Brain pericyte (primary cell): ENCODE results near the gene UNC119.
"Not testable (repeated sequence)": the region's sequence is repeated elsewhere in the genome, so short reads cannot be mapped to it uniquely, and the experiment has no call there.

Experiments used
- DNase-seq: peaks from one replicate; pipeline ENCODE4 v3.0.0-alpha.2; 2012; ENCODE audit warnings: low read depth, low spot score

The UNC119 gene

GRCh38 chr17:28552176-28552999 lies at the start of gene UNC119:
Gene UNC119, minus strand, starts transcription at chr17:28552624. Its CDS starts 67 bp downstream, at chr17:28552557.
- no peak for DNase-seq

GRCh38 chr17:28599311-28600184 lies 47.1 kb upstream of the UNC119 start:
- DNase-seq = peak; percentile 40

- peak; percentile 64 for DNase-seq
Observed at GRCh38 chr17:28598799-28599310, 46.4 kb upstream of the UNC119 start, which contains the start of gene SPAG5. Gene SPAG5, minus strand, starts transcription at chr17:28599025. Its CDS starts 79 bp downstream, at chr17:28598946.

GRCh38 chr17:28598389-28598788 lies 46.0 kb upstream of the UNC119 start:
- DNase-seq = no peak

- DNase-seq = no peak
Observed at GRCh38 chr17:28597606-28598383, 45.4 kb upstream of the UNC119 start.

GRCh38 chr17:28592260-28592659 lies 39.8 kb upstream of the UNC119 start:
- DNase-seq = no peak

- no peak for DNase-seq
Observed at GRCh38 chr17:28585851-28586250, 33.4 kb upstream of the UNC119 start.

GRCh38 chr17:28584434-28584833 lies 32.0 kb upstream of the UNC119 start:
- DNase-seq = no peak

- no peak for DNase-seq
Observed at GRCh38 chr17:28582513-28582912, 30.1 kb upstream of the UNC119 start.

GRCh38 chr17:28580959-28581358 lies 28.5 kb upstream of the UNC119 start:
- DNase-seq = no peak

GRCh38 chr17:28579526-28579925 lies 27.1 kb upstream of the UNC119 start:
- DNase-seq = no peak

- no peak for DNase-seq
Observed at GRCh38 chr17:28578246-28579195, 26.1 kb upstream of the UNC119 start.

- no peak for DNase-seq
Observed at GRCh38 chr17:28577466-28577824, 25.0 kb upstream of the UNC119 start.

- DNase-seq = peak; percentile 60
Observed at GRCh38 chr17:28576758-28577465, 24.5 kb upstream of the UNC119 start, which contains the start of gene ALDOC. Gene ALDOC, minus strand, starts transcription at chr17:28576895. Its CDS starts 1,363 bp downstream, at chr17:28575532.

GRCh38 chr17:28576016-28576415 lies 23.6 kb upstream of the UNC119 start:
- not testable (repeated sequence) for DNase-seq

- no peak for DNase-seq
Observed at GRCh38 chr17:28575126-28575795, 22.8 kb upstream of the UNC119 start.

GRCh38 chr17:28574526-28574925 lies 22.1 kb upstream of the UNC119 start:
- no peak for DNase-seq

GRCh38 chr17:28573966-28574480 lies 21.6 kb upstream of the UNC119 start:
- DNase-seq = no peak

- no peak for DNase-seq
Observed at GRCh38 chr17:28573521-28573920, 21.1 kb upstream of the UNC119 start.
